Measurements from ENCODE around the gene MYO16.

Gene MYO16

DNA sequence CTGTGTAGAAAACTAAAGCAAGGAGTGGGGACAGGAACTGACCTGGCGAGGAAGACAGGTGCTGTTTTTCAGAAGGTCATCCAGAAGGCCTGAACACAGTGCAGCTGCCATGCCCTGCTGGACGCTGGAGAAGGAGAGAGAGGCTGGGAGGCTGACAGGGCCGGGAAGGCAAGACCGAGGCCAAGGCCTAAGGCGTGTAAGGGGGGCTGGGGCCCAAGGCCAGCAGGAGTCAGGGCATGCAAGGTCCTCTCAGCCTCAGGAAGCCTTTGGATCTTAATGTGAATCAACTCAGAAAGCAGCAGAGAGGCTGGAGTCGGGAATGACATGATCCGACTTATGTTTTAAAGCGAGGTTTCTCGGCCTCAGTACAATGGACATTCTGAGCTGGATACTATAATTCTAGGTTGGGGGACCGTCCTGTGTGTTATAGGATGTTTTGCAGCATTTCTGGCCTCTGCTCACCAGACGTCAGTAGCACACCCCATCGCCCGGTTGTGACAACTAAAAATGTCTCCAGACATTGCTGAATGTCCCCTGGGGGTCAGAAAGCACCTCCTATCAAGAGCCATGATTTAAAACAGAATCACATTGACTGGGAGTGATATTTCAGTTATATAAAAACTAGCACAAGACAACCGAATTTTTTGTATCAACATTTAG, 530.4 kb downstream of the MYO16 start:
- no peak for DNase-seq

DNA sequence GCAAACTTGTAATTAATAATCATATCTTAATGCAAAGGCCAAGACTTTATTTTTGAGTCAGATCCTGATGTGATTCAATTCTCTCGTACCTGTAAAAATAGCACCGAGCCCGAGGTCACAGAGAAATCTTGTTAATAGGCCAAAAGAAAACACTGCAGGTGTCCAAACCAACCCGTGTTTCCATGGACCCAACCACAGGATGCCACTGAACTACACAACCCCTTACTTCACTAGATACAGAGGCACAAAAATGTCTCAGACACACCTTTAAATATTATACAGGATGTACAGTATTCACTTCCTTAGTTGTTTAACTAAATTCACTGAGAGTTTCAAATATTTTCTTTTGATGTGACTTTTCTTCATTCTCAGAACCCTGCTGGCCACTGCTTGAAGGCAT, 530.9 kb downstream of the MYO16 start:
- DNase-seq = no peak

DNA sequence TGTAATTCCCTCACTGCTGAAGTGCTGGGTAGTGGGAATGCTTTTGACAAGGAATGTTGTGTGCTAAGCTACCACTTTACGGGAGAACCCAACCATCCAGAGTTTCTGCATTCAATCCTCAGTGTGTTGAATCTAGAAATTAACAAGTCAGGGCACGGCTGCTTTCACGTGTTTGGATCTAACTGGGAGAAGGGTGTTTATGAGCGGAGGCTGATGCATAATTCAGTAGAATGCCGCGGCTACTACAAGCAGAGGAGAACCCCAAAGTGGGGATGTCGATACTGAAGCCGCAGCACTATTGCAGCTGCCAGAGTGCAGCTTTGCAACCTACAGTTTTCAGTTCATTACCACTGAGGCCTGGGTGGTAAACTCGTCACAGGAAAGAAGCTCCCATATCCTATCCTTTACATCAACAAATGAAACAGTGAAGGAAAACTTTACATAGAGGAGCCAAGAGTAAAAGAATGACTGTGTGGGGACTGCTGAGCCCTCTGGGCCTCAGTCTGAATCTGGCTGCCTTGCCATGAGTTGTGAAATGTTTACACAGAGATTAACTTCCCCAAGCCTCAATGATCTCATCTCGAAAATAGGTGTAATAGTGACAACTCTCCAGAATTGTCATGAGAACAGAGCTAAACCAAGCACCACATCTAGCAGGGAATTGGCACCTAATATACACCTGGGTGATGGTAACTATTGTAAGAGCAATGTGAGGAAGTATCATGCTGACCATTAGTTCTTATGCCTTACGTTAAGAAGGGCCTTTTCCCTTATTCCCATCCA, 531.7 kb downstream of the MYO16 start:
- DNase-seq = no peak

DNA sequence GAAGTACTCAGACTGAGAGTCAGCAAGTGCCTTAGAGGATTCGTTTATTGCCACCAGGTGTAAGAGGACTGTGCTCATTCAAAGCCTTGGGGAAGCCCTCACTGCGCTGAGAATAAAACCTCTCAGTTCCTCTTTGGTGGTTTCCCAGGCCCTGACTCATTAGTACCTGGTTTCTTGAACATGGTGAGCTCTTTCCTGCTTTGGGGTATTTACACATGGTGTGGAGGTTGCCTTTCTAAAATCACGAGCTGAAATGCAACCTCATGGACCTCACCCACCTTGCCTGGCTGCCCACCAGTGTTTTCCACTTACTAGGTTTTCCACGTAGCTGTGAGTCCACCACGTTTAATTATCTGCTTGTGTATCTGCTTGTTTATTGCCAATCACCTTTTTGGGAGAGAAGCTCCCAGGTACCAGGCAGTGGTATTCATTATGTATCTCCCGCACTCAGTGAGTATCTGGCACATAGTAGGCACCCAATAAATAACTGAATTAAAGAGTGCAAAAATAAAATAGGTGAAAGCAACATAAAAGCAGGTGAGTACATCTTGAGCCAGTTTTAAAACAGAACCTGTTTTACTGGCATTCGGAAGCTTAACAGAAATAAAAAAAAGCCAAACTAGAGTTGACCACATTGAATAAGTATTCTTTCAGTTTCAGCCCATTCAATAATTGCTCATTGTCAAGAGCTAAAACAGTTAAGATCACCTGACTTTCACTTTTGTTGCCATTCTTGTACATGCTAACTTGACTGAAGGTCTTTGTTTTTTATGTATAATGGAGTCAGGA, 533.0 kb downstream of the MYO16 start:
- DNase-seq = peak; percentile 8 to 71

DNA sequence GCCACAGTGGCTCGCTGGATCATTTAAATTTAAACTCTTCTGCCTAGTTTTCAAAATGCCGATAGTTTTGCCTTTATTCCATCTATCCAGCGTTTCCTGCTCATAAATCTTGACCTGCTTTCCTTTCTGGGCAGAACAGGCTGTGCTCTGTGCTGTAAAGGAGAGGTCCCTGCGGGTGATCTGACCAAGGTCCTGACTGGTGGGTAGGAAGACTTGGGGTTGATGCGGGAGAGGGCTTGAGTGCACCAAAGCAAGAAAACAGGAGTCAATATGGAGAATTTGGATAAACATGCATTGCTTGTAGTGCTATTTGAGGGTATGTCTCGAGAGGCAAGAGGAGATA, 533.6 kb downstream of the MYO16 start:
- DNase-seq = no peak

DNA sequence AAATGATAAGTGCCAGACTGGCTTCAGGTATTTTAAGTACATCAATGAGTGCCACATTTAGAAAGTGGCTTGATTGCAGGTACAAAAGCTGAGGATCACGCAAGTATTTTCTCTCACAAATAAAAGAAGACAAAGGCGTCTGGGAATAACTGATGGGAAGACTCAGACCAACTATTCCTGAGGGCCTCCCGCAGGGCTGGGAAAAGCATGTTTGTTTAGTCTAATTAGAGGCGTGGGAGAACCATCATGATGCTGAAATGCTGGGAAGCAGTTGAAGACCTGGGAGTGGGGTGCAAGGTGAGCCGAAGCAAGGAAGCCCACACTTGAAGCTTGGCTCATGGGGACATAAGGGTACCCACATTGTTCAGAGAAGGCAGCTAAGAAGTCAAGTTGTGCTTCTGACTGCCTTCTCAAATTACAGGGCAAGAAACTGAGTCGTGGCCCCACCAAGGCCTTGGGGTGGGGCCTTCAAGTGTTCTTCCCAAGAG, 536.0 kb downstream of the MYO16 start:
- no peak for DNase-seq

DNA sequence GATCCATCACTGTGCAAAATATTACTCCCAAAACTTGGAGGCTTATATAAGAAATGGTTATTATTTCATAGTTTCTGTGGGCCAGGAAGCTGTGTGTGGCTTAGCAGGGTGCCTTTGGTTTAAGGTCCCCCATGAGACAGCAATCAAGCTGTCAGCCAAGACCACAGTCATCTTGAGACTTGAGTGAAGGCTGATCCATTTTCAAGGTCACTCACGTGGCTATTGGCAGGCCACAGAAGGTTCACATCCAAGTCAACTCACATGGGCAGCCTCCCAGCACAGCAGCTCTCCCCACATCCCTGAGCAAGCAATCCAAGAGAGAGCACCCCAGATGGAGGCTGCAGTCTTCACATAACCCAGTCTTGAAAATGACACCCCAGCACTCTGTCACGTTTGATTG, 537.4 kb downstream of the MYO16 start:
- DNase-seq = no peak

DNA sequence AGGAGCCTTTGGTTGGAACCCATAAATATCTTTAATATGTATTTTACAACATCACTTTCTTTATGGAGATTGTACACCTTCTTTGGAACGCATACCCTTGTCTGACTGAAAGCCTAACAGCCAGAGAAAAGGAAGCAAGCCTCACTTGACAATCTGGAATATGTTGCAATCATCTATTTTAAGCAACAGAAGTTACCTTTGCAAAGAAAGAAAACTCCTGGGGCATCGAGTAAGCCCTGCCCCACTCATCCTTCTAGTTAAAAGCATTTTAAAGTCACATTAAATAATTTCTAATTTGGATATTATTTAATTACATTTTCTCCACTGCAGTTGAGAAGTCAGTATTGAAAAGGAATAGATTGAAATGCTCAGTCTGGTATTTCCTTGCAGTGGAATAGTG, 542.7 kb downstream of the MYO16 start:
- no peak for DNase-seq

DNA sequence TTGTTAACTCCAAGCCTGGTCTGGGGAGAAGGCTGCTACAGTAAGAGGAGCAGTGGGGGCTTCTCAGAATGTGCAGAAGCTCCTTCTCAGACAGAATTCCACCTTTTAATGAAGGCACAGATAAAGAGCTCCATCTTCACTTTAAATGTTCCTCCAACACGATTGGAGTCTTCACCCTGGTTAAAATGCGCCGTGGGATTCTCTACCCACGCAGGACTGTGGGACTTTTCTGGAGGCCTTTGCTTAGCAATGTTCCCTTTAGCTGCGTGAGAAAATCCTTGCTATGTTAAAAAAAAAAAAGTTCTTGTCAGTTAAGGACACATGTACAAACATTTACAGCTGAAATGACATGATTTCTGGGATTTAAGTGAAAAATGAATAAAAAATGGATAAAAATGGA, 546.3 kb downstream of the MYO16 start:
- DNase-seq = no peak

DNA sequence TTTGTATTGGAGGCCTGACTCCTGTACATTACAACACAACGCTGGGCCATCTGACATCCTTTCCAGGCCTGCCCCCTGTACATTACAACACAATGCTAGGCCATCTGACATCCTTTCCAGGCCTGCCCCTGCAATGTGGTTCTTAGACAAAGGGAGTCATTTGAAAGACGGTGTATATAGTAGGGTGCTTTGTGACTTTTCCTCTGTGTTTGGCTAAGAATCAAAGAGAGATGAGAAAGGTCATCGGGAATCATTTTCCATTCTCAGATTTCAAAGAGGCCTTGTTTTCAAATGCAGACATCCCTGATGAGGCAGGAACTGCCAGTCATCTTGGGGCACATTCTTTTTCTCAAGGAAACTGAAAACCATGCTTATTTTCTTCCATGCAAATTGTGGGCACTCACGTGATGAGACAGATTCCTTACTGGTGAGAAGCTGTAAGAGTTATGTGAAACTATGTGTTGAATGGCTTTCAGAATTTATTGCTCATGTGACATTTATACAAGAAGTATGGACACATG, 551.6 kb downstream of the MYO16 start:
- DNase-seq = no peak

DNA sequence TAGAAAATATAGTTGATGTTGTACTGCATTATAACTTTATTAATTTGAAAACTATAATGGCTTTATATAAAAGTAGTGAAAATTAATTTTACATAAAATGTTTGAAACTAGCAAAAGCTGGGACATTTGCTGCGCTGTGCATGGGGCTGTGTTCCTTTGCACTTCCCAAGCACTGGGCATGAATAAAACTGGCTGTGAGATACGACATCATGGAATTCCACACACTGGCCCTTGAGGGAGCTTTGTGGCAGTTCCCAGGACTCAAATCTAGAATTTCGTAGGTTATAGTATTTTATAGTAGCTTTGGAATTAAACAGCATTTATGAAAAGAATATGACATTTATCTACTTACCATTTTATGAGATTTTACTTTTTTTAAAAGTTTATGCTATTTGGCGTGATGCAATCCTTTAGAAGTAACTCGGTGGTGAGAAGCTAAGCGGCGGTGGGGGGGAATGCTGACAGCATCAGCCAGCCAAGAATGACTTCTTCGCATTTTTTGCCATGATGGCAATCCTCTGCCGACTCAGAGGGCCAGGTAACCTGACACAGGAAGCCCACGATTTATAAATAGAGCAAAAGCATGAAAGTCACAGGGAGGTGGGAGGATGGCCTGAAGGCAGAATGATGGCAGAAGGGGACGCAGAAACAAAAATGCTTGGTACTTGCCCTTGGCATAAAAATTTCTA, 553.5 kb downstream of the MYO16 start:
- no peak for DNase-seq

DNA sequence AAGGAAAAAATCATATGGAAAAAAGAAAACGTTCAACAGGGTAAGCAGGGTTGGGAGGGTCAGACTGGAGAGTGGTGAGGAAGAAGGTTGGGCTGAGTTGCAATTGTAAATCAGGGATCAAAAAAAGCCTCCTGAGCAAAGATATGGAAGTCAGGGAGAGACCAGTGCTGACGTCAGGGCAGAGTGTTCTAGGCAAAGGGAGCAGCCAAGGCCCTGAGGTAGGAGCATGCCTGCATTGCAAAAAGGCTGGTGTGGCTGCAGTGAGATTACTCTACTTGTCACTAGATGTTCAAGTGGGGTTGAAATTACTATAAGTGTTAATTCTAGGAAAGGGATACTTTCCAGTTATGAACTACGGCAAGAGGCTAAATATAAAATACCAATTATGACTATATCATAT, 562.0 kb downstream of the MYO16 start:
- DNase-seq = no peak

DNA sequence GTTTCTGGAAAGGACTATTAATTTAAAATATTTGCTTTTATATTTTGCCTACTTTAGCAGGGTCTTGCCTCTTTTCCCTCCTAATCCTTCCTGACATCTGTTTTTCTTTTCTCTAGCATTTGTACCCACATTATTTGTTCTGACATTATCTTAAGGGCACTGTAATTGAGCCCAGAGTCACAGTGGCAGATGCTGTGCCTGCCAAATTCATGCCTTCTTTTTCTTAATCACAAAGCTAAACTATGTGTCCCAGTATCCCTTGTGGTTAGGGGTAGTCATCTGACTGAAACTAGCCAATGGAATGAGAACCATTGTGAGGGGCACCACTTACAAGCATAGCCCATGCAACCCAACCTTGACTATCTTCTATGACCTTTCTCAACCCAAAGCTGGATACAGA, 562.9 kb downstream of the MYO16 start:
- DNase-seq = no peak

DNA sequence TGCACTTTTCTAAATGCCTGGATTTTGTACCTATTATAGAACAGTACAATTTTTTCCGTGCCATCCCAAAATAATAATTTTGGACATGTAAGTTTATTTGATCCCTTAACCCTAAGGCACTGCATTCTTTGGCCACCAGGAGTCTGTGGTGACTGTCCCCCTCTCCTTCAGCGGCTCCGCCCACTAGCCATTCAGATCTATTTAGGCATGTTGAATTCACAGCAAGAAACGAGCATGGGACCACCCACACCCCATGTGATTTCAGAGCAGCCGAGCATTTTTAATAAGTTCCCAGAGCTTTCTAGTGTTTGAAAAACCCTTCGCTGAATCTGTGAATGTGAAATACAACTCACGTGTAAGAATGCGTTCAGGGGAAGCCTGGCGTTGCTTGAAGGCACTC, 567.5 kb downstream of the MYO16 start:
- DNase-seq = no peak

DNA sequence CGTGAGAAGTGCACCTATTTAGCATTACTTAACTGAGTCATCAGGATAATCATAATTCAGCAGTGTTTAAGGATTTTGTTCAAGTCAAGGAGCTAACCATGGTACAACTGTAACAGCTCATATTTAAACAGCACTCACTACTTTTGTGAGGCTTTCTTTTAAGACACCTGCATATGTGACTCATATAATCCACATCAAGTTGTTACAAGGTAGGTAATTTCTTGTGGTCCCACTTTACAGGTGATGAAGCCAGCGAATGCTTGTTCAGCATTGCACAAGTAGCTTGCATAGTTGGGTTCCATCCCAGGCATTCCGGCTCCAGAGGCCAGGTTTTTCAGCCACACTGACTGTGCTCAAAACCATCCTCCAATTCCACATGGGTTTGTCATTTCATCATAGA, 569.2 kb downstream of the MYO16 start:
- DNase-seq = no peak

DNA sequence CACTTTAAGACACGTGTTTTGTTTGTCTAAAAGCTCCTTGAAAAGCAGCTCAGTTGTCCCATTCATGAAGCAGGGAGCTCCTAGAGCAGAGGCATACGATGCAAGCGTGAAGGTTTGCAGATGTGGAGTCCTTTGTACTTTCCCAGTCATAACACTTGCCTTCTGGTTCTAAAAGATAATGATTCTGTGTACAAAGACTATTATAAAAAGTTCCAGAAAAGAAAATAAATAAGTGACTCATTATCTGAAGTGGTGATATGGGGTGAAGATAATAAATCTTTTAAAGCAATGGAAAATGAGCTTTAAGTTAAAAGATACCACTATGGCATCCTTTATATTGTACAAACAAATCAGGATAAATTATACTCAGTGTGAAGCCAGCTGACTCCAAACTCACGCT, 569.9 kb downstream of the MYO16 start:
- DNase-seq = no peak

DNA sequence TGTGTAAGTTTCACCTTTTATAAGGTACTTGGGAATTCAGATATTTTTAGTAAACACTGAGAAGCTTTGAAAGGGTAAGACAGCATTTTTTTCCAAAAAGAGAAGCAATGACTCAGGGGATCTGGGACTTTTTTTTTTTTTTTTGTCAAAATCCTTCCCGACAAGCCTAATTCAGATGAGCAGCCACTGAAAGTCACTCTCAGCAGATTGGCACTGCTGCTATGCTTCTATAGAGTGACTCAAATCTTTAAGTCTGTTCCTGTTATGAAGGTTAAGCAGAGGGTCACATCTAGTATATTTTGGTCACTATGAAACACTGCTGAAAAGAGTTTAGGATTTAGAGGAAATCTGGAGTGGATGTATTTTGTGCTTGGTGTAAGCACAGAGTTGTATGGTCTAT, 571.1 kb downstream of the MYO16 start:
- no peak for DNase-seq

DNA sequence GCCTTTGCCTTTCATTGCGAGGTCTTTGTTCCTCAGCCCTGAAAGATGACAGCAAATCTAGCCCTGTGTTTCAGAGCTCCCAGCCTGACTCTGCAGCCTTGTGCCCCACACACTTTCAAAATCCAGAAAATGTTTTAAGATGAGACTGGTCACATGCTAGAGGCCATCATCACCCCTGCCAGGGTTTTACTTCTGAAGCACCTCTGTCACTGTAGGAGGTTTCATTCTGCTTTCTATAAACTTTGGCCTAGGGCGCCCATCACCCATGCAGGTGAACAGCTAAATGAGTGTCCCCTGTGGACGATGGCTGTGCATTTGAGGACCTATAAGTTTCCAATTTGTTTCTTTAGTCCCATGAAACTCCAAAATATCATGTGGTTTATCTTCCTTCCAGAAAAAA, 574.2 kb downstream of the MYO16 start:
- DNase-seq = no peak

DNA sequence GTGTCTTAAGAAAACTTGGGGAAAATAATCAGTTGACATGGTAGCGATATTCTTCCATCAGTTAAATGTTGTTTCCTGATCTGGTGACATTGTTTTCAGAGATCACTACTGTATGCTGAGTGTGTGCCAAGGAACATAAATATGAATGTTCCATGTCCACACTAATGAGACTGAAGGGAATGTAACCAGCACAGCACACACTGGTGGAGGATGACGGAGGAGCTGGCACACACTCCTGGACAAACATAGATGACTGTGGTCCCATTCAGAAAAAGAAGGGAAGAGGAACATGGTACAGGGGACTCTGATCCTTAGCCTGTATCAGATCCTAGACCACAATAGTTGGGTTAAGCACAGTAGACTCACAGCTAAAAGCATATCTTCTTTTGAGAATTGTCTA, 574.8 kb downstream of the MYO16 start:
- no peak for DNase-seq

DNA sequence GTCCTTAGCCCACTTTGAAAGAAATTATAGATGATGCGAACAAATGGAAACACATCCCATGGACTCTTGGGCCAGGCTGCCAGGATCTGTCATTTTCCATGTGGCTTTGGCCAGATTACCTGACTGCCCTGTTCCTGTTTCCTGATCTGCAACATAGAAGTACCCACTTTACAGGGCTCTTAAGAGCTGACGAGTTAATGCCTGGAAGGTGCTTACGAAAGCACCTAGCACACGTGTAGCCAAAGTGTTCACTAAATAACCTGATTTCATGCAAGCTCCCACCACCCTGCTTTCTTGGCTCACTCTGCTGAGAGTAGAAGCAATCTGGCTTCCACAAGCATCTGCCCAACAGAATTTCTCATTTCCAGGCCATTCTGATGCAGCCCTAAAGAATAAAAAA, 575.2 kb downstream of the MYO16 start:
- DNase-seq = no peak

DNA sequence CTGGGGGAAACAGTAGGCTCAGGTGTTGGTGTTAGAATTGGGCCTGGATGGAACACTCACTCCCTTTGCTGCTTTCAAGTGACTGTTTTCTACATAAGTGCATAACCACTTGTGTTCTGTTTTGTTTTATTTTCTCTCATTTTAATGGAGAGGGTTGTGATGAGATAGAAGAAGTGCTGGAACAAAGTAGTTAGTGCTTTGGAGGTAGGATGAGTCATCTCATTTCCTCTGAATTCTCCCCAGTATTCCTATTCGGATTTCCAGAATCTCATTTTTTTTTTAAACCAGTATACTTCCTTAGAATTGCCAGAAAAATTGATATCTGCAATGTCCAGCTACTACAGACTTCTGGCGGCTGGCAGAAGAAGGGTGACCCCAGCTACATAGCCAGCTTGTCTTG, 575.9 kb downstream of the MYO16 start:
- no peak for DNase-seq

DNA sequence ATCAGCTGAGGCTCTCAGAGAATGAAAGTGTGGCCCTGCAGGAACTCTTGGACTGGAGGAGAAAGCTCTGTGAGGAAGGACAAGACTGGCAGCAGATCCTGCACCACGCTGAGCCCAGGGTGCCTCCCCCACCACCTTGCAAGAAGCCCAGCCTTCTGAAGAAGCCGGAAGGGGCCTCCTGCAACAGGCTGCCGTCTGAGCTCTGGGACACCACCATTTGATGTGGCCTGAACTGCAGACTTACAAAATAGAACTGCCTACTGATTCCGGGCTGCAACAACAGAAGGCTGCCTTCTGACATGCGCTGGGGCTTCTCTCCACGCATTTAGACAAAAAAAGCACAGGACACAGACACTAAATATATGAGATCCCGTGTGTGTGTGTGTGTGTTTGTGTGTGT, 577.2 kb downstream of the MYO16 start:
- DNase-seq = no peak

DNA sequence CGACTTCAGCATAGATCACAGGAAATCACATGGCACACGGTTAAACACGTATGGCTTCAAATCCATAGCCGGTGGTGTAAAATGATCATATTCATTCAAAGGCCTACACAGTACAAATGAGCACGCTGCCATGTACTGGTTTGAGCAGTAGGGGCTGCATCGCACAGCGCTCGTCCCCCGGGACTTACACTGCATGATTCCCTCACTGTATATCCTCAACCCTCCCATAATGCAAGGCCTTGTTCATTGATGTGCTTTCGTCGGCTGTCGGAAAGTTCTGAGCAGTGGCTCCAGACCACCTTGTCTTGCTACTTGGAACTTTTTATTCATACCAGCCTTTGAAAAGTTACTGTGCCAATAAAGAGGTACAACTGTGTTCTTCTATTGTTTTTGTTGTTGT, 578.2 kb downstream of the MYO16 start:
- no peak for DNase-seq
